SW480 (cell line): ENCODE results near the gene SCGB1D4.
"Not testable (repeated sequence)": the region's sequence is repeated elsewhere in the genome, so short reads cannot be mapped to it uniquely, and the experiment has no call there.

Source experiments
- DNase-seq: peaks from one replicate; pipeline ENCODE4 v3.0.0-alpha.2; 2016; ENCODE audit warnings: low spot score

The SCGB1D4 gene

DNA sequence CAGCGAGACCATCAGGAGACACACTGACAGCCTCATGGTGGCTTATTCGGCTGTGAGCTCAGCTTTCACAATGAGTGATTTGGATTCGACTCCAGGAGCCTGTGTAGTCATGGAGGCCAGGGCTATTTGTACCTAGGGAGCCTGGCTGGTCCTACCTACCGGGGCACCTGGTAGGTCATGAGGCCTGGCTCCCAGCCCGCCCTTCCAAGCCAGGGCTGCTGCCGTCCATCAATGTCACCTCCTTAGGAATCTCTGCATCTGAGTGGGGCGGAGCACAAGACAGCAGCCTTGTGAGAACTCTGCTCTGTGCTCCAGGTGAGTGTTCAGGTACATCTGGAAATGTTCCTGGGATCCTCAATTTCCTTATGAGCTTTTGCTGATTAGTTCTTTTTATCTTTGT is at the start of gene SCGB1D4:
TSS of gene SCGB1D4 (minus strand) at position 101 of the 400 bp plus-strand sequence. CDS start at position 36, 65 bp downstream.
- no peak for DNase-seq

DNA sequence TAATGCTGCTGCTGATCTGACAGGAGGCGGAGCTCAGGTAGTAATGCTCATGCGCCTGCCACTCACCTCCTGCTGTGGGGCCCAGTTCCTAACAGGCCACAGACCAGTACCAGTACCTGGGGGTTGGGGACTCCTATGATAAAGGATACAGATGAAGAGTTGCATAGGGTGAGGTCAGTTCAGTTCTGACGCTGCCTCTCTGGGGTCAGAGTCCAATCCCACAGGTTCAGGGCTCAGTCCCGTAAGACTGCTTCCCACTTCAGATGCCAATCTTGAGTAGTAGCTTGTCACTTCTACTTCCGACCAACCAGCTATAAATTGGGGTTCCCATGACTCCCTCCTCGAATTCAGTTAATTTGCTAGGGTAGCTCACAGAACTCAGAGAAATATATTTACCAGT is 47.0 kb upstream of the SCGB1D4 start:
- DNase-seq, result no peak

DNA sequence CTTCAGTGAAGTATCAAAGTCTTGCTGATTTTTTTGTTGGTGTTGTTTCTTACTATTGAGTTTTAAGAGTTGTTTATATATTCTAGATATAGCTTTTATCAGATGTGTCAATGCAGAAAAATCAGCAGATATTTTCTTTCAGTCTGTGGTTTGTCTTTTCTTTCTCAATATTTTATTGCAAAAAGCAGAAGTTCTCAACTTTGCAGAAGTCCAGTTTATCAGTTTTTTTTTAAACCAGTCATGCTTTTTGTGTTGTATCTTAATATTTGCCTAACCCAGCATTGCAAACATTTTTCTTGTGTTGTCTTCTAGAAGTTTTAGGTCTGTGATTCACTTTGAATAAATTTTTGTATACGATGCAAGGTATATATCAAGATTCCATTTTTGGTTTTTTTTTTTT is 45.3 kb upstream of the SCGB1D4 start:
- no peak for DNase-seq

DNA sequence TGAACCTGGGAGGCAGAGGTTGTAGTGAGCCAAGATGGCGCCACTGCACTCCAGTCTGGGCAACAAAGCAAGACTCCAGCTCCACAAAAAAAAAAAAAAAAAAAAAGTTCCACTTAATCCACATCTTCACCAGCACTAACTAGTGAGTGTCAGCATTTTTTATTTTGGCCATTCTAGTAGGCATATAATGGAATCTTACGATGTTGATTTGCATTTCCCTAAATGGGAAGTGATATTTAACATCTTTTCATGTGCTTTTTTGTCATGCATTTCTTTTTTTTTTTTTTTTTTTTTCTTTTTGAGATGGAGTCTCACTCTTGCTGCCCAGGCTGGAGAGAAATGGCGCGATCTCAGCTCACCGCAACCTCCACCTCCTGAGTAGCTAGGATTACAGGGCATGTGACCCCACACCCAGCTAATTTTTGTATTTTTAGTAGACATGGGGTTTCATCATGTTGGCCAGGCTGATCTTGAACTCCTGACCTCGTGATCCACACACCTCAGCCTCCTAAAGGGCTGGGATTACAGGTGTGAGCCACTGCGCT is 44.8 kb upstream of the SCGB1D4 start:
- DNase-seq, result not testable (repeated sequence)

GRCh38 chr11:62341588-62341987 is 42.7 kb upstream of the SCGB1D4 start:
- DNase-seq, result no peak

DNA sequence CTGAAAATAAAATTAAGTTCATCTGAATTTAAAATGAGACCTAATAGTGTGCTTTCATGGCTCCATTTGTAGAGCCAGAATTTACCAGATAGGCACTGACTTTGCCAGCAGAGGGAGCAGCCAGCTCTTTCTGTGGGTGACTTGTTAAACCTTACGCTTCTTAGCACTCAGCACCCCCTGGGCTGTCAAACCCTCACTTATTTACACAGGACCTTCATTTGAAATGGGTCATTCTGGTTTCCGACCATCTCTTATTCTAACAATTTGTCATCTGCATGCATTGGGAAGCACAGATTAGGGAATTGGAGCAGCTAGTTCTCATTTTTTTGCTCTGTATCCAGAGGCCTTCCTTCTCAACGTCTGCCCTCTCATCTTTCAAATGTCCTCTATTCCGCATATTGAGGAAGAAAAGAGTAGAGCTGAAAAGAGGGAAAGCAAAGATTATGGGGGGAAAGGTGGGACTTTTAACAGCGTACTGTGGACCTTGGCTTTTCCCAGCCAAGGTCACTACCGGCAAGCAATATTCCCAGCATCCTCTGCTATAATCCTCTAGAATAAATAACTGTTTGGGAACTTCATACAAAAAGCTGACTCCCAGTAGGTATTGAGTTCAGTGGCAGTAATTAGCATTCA is 41.5 kb upstream of the SCGB1D4 start:
- peak; percentile 50 for DNase-seq

- DNase-seq, result no peak
These were observed 39.3 kb upstream of the SCGB1D4 start for GRCh38 chr11:62338218-62338617.

GRCh38 chr11:62337303-62338181 is 38.7 kb upstream of the SCGB1D4 start, which contains the start of gene ASRGL1:
Gene ASRGL1, plus strand, starts transcription at chr11:62337448. Its CDS starts 530 bp downstream, at chr11:62337978.
- peak; percentile 78 for DNase-seq

DNA sequence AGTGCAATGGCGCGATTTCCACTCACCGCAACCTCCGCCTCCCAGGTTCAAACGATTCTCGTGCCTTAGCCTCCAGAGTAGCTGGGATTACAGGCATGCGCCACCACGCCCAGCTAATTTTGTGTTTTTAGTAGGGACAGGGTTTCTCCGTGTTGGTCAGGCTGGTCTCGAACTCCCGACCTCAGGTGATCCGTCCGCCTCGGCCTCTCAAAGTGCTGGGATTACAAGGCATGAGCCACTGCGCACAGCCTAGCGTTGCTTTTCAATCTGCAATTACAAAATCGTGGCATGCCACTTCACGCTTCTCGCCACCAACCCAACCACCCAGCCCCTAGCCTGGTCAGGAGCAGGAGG is 38.1 kb upstream of the SCGB1D4 start:
- DNase-seq, result not testable (repeated sequence)

- no peak for DNase-seq
These were observed 34.9 kb upstream of the SCGB1D4 start for GRCh38 chr11:62333768-62334167.

DNA sequence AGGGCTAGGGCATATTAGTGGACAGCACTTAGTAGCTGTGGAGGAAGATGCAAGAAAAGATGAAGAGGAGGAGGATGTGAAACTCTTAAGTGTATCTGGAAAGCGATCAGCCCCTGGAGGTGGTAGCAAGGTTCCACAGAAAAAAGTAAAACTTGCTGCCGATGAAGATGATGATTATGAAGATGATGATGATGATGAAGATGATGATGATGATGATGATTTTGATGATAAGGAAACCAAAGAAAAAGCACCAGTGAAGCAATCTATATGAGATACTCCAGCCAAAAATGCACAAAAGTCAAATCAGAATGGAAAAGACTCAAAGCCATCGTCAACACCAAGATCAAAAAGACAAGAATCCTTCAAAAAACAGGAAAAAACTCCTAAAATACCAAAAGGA is 32.4 kb upstream of the SCGB1D4 start:
- not testable (repeated sequence) for DNase-seq

GRCh38 chr11:62327541-62327940 is 28.7 kb upstream of the SCGB1D4 start:
- not testable (repeated sequence) for DNase-seq

DNA sequence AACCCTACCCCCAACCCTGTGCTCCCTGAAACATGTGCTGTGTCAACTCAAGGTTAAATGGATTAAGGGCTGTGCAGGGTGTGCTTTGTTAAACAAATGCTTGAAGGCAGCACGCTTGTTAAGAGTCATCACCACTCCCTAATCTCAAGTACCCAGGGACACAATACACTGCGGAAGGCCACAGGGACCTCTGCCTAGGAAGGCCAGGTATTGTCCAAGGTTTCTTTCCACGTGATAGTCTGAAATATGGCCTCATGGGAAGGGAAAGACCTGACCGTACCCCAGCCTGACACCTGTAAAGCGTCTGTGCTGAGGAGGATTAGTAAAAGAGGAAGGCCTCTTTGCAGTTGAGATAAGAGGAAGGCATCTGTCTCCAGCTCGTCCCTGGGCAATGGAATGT is 27.8 kb upstream of the SCGB1D4 start:
- not testable (repeated sequence) for DNase-seq

DNA sequence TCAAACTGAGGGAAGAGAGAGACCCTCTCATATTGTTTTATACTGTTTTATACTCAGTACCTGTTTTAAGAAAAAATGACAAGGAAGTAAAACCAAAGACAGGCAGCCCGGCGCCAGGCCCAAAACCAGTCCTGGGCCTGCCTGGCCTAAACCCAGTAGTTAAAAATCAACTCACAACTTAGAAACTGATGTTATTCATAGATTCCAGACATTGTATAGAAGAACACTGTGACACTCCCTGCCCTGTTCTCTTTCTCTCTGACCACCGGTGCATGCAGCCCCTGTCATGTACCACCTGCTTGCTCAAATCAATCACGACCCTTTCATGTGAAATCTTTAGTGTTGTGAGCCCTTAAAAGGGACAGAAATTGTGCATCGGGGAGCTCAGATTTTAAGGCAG is 26.9 kb upstream of the SCGB1D4 start:
- not testable (repeated sequence) for DNase-seq

DNA sequence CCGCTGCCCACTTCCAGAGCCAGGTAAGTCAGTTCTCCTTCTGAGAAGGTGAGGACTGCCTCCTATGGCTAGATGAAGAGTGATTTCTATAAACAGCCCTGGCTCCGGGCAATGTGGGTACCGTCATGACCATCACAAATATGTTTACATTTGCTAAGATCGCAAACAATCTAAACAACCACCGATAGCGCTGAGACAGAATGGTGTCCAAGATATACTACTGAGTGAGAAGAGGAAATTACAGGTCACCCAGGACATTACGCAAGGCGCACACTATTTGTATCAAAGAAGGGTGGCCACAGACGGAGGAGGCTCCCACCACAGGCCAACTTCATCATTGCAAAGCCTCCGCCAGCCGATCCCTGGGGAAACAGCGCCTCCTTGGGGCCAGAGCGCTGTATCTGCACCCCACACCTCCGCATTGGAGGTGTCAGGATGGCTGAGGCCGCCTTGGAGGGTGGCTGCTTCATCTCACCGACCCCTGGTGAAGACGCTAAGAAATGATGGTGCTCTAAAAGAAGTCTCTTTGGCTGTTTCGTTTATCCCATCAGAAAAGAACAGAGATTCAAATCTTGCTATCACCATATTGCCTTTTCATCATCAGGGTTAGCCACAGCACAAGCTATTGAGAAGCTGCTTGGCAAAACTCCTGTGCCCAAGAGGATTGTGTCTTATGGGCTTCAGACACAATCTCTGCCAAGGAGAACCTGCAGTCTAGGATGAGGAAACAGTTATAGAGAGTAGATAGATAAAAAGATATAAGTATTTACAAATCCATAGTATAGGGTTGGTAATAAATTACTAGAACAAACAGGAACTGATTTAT is 26.1 kb upstream of the SCGB1D4 start:
- DNase-seq, result peak; percentile 31

DNA sequence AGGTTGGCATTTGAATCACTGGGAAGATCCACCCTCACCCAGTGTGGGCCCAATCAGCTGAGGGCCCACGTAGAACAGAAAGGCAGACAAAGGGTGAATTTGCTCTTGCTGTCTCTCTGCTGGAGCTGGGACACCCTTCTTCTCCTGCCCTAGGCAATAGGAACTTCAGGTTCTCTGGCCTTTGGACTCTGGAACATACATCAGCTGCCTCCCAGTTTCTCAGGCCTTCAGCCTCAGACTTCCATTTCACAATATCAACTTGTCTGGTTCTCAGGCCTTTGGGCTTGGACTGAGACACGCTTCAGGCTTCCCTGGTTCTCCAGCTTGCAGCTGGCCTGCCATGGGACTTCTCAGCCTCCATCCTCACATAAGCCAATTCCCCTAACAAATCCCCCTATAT is 23.6 kb upstream of the SCGB1D4 start:
- no peak for DNase-seq

- no peak for DNase-seq
These were observed 16.6 kb upstream of the SCGB1D4 start for GRCh38 chr11:62315431-62315830.

DNA sequence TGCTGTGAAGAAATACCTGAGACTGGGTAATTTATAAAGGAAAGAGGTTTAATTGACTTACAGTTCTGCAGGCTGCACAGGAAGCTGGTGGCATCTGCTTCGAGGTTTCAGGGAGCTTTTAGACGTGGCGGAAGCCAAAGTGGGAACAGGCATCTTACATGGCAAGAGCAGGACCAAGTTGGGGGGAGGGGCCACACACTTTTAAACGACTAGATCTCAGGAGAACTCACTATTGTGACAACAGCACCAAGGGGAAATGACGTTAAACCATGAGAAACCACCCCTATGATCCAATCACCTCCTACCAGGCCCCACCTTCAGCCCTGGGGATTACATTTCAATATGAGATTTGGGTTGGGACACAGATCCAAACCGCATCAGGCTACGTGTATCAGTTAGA is 11.1 kb upstream of the SCGB1D4 start:
- DNase-seq, result no peak

DNA sequence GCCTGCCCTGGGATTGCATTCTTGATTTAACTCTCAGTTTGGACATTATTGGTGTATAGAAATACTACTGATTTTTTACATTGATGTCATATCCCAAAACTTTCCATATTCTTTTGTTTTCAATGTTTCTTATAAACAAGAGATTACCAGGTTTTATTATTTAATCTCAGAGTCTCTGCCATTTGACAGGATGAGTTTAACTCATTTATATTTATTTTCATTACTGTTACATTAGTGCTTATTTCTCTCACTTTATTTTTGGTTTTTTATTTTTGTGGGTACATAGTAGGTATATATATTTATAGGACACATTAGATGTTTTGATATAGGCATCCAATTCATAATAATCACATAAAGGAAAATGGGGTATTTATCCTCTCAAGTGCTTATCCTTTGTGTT is 9.1 kb upstream of the SCGB1D4 start:
- DNase-seq, result no peak

- DNase-seq, result no peak
These were observed 7.4 kb upstream of the SCGB1D4 start for GRCh38 chr11:62306227-62306626.

GRCh38 chr11:62295504-62295903 is 3.4 kb downstream of the SCGB1D4 start:
- peak; percentile 27 for DNase-seq

DNA sequence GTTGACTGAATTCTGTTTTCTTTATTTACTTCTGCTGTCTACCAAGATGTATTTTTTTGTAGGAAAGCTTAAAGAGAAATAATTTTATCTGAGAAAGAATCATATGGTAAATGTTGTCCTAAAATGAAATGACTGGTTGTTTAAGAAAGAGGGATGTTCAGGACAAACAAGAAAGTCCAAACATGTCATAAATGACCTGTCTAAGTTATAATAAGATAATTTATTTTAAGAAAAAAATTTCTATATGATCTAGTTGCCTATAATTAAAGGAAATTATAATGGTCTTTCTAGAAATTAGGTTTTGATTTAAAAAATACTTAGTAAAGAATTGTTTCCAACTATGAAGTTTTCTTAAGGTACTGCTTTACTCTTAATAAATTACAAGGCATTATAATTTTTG is 18.4 kb downstream of the SCGB1D4 start:
- no peak for DNase-seq
